Measurements from ENCODE around the gene RNU1-1.
"Not testable (repeated sequence)": the region's sequence is repeated elsewhere in the genome, so short reads cannot be mapped to it uniquely, and the experiment has no call there.

The RNU1-1 gene

DNA sequence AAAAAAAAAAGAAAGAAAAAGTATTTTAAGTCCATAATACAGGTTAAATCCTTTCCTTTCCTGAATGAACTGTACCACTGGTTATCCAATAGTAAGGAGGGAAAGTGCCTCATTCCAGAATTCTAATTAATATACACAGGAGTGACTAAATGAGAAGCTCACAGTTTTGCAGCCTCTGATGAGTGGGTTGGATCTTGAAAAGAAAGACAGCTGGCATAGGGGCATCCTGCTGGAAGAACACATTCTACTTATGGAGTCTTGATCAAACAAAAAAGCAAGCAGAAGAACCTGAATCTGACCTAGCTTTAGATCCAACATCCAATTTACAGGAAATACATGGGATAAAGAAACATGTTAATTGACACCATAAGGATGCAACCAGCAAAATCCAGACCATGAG is 27.1 kb downstream of the RNU1-1 start:
- not testable (repeated sequence) for H3K4me1 Mint-ChIP-seq, H3K9me3 Mint-ChIP-seq, H3K4me3 Mint-ChIP-seq, H3K27ac Mint-ChIP-seq, DNase-seq, ATAC-seq, H3K27me3 Mint-ChIP-seq

DNA sequence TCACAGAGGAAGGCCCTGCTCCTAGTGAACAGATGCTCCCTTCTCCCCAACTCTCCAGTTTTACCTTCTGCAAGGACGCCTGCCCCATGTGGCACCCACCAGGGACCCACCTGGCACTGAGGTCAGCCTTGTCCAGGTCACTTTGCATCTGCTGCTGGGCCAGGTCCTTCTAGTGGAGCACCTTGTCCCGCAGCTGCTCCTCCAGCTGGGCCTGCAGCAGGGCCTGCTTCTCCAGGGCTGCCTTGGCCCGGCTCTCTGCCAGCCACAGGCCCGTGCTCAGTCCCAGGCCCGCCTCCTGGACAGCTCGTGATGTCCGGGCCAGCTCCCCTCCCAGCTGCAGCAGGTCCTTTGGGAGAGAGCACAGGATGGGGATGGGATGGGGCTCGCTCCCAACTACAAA is 27.8 kb downstream of the RNU1-1 start:
- H3K27ac Mint-ChIP-seq, DNase-seq, H3K9me3 Mint-ChIP-seq, ATAC-seq, H3K27me3 Mint-ChIP-seq, H3K4me3 Mint-ChIP-seq, H3K4me1 Mint-ChIP-seq: not testable (repeated sequence)

DNA sequence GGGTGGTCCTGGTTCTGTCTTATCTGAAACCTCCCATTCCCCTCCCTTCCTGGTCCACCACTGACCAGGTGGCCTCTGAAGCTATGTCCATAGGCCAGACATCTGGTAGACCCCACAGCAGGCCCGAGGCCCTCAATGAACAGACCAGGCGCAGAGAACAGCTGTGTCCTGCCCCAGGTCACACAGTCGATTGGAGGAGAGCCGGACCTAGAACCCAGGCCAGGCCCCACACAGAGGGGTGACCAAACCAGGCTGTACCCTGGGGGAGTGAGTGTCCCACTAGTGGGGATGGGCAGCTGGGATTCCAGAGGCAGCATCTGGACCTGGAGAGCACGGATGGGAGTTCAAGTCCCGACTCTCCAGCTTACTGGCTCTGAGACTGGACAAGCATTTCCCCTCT is 29.2 kb downstream of the RNU1-1 start:
- Mint-ChIP-seq H3K27me3 (no peaks in the 10 kb centered on the region), H3K4me1 (no peaks in the 10 kb centered on the region), H3K27ac (no peak overlapping the region), H3K9me3 (no peaks in the 10 kb centered on the region), H3K4me3 (no peak overlapping the region)
- ATAC-seq (peak; percentile 26), DNase-seq (no peak)

DNA sequence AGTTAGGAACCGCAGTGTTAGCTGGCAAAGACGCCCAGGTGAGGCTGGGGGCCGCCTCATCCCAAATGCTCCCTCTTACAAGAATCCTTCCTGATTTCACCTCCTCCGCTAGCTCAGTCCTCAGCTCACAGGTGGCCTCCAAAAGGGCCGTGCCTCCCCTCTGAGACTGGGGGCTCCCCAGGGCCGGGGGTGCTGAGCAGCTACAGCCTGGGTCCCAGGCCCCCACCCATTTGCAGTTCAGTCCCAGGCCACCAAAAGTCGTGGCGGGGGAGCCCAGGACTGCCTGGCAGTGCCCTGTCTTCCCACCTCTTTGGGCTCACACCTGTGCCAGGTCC is 29.6 kb downstream of the RNU1-1 start:
- DNase-seq = no peak
- Mint-ChIP-seq H3K27ac (peak overlapping the region in 1 of 2 donors; percentile 64), H3K4me3 (no peak overlapping the region), H3K9me3 (no peaks in the 10 kb centered on the region), H3K27me3 (no peaks in the 10 kb centered on the region), H3K4me1 (no peaks in the 10 kb centered on the region)
- ATAC-seq = peak; percentile 23

DNA sequence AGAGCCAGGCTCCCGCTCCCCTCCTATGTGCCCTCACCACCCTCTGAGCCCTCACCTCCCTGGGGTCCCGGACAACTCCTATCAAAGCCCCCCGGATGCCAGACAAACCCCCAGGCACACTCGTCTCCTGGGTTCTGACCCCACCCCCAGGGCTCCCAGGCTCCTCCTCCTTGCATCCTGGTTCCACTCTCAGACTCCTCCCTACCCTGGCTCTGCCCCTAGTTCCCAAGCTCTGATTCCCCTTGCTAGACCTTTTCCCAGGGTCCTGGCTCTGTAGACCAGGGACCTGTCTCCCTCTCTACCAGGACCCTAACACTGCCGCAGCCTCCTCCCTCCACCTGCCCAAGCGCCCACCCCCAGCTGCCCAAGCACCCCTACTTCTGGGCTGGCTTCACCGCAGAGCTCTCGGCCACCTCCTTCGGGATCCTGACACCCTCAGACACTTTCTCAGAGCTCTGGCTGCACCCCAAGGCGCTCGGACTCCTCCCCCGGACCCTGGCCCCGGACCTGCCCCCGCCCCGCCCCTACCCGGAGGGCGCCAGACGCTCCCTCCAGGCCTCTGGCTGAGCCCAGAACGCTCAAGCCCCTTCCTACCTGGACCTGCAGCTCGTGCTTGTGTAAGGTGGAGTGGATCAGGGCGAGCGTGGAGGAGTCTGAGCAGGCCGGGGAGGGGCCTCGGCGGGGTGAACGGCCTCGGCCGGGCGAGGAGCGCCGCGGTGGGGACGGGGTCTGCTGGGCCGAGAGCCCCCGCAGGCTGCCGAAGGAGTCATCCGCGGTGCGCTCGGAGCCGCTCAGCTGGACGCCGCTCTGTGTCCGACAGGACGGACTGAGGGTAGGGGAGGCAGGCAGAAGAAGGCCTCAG is 30.2 kb downstream of the RNU1-1 start:
- not testable (repeated sequence) for DNase-seq, ATAC-seq
- H3K27ac Mint-ChIP-seq = peak overlapping the region in 1 of 2 donors; percentile 95

DNA sequence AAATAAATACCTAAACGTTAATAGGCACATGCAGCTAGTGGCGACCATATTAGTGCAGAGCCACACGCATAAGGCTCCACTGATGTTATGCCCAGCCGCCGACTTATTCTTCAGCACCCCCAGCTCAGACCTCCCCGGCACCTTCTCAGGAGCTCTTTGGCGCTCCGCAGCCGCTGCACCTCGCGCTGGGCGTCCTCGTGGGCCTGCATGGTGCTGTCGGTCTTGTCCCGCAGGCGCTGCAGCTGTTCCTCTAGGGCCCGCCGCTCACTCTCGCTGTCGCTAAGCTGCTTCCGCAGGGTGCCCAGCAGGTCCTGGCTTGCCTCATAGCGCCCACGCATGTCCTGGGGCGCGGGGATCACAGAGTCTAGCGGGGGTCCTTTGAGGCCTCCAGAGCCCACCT is 30.9 kb downstream of the RNU1-1 start:
- not testable (repeated sequence) for ATAC-seq, H3K4me3 Mint-ChIP-seq, DNase-seq, H3K4me1 Mint-ChIP-seq, H3K27me3 Mint-ChIP-seq, H3K9me3 Mint-ChIP-seq
- peak overlapping the region in 1 of 2 donors; percentile 54 for H3K27ac Mint-ChIP-seq

More for the DNA sequence above, 30.2 kb downstream of the RNU1-1 start:
- H3K27me3 Mint-ChIP-seq, H3K4me3 Mint-ChIP-seq, H3K4me1 Mint-ChIP-seq, H3K9me3 Mint-ChIP-seq: not testable (repeated sequence)

DNA sequence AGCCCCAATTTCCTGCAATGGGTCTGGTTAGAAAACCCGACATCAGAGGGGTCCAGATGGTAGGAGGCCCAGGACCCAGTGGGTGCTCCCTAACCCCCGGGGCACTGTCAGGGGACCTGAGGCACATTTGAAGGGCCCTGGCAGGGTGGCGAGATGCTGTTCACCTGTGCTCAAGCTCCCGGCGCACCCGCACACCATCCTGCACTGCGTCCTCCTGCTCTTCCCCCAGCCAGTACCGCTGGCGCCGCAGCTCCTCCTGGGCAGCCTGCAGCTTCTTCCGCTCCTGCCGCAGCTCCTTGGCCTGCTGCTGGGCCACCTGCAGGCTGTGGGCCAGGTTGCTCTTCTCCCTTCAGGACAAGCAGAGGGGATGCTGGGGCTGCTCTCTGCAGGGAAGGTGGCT is 36.0 kb downstream of the RNU1-1 start:
- H3K4me1 Mint-ChIP-seq = peaks cover 7% of the 10 kb centered on the region
- ATAC-seq (no peak), DNase-seq (no peak)
- H3K4me3 Mint-ChIP-seq = no peak overlapping the region
- no peaks in the 10 kb centered on the region for H3K27me3 Mint-ChIP-seq
- H3K27ac Mint-ChIP-seq = no peak overlapping the region
- no peaks in the 10 kb centered on the region for H3K9me3 Mint-ChIP-seq

GRCh38 chr1:16475771-16476770 is 38.0 kb downstream of the RNU1-1 start:
- ATAC-seq = peak; percentile 54
- not testable (repeated sequence) for H3K9me3 Mint-ChIP-seq, H3K4me3 Mint-ChIP-seq, DNase-seq, H3K27me3 Mint-ChIP-seq
- Mint-ChIP-seq H3K27ac (peak overlapping the region in 1 of 2 donors; percentile 4), H3K4me1 (peaks cover 10% of the 10 kb centered on the region)

GRCh38 chr1:16474891-16475290 is 39.2 kb downstream of the RNU1-1 start:
- not testable (repeated sequence) for H3K4me3 Mint-ChIP-seq, H3K9me3 Mint-ChIP-seq, H3K27me3 Mint-ChIP-seq, DNase-seq, ATAC-seq
- Mint-ChIP-seq H3K4me1 (peaks cover 10% of the 10 kb centered on the region), H3K27ac (peak overlapping the region in 1 of 2 donors; percentile 48)

GRCh38 chr1:16474166-16474800 is 39.8 kb downstream of the RNU1-1 start:
- Mint-ChIP-seq H3K4me3 (no peak overlapping the region), H3K4me1 (peaks cover 10% of the 10 kb centered on the region), H3K9me3 (no peaks in the 10 kb centered on the region), H3K27ac (peak overlapping the region in 1 of 2 donors; percentile 48), H3K27me3 (no peaks in the 10 kb centered on the region)
- no peak for DNase-seq
- no peak for ATAC-seq

GRCh38 chr1:16468558-16468957 is 45.5 kb downstream of the RNU1-1 start:
- Mint-ChIP-seq H3K4me3 (no peak overlapping the region), H3K27me3 (no peaks in the 10 kb centered on the region), H3K27ac (no peak overlapping the region), H3K9me3 (no peaks in the 10 kb centered on the region), H3K4me1 (peaks cover 8% of the 10 kb centered on the region)
- ATAC-seq = no peak
- DNase-seq = no peak

DNA sequence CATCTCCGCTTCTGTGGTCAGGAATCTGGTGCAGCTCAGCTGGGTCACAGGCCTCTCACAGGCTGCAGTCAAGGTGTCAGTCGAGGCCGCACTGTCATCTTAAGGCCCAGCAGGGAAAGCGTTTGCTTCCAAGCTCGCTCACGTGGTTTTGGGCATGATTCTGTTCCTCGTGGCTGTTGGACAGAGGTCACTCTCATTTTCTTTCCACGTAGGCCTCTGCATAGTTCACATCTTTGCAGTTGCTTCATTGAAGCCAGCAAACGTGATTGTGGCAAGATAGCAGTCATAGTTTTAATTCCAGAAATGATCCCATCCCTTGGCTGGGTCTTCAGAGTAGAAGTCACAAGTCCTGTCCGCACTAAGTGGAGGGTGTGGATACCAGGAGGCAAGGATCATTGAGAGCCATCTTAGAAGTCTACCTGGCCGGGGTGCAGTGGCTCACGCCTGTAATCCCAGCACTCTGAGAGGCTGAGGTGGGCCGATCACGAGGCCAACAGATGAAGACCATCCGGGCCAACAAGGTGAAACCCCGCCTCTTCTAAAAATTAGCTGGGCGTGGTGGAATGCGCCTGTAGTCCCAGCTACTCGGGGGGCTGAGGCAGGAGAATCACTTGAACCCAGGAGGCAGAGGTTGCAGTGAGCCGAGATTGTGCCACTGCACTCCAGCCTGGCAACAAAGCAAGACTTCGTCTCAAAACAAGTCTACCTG is 49.0 kb downstream of the RNU1-1 start:
- H3K27ac Mint-ChIP-seq = no peak overlapping the region

More for the DNA sequence above, 49.0 kb downstream of the RNU1-1 start:
- no peaks in the 10 kb centered on the region for H3K9me3 Mint-ChIP-seq
- no peak for ATAC-seq
- no peaks in the 10 kb centered on the region for H3K27me3 Mint-ChIP-seq
- H3K4me1 Mint-ChIP-seq = no peaks in the 10 kb centered on the region
- no peak overlapping the region for H3K4me3 Mint-ChIP-seq
- no peak for DNase-seq
